Measurements from ENCODE around the gene EPAS1. TPM values are rescaled to one million over a fixed set of nuclear protein-coding genes. Genes with fewer than 3 reads are reported as not detected.

EPAS1 gene
- total RNA-seq, 1 experiment from 2014 or later, result 17.3 TPM

GRCh38 chr2:46428911-46429436, 131.8 kb downstream of the EPAS1 start:
- peaks cover 3% of the 10 kb centered on the region for H3K4me1 ChIP-seq
- DNase-seq, result no peak
- H3K27me3 ChIP-seq, result no peaks in the 10 kb centered on the region
- no peaks in the 10 kb centered on the region for H3K36me3 ChIP-seq
- H3K4me3 ChIP-seq, result no peak overlapping the region
- H3K27ac ChIP-seq, result no peak overlapping the region
- H3K9me3 ChIP-seq (replicated peaks), result 0 out of 2 replicates have a peak, but pooled peaks cover 3% of the 10 kb centered on the region

GRCh38 chr2:46430413-46430812, 133.2 kb downstream of the EPAS1 start:
- no peaks in the 10 kb centered on the region for H3K36me3 ChIP-seq
- DNase-seq, result no peak
- H3K4me3 ChIP-seq, result no peak overlapping the region

DNA sequence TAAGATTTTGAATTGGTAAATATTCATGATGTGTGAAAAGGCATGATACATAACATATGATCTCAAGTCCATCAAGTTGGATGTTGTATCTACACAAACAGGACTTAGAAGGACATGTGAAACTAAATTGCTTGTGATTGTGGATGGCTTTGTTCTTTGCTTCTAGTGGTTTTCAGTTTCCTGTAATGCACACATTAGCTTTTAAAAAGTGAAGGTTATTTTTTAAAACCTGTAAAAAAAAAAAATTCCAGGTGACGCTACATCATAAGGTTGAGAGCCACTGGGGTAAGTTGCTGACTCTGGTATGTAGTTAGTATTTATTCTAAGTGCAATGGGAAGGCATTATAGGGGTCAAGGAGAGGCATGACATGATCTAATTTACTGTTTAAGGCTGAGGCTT, 133.8 kb downstream of the EPAS1 start:
- H3K9me3 ChIP-seq (replicated peaks), result 0 out of 2 replicates have a peak, but pooled peaks cover 3% of the 10 kb centered on the region
- no peaks in the 10 kb centered on the region for H3K36me3 ChIP-seq
- H3K4me3 ChIP-seq, result no peak overlapping the region
- no peak overlapping the region for H3K27ac ChIP-seq
- peaks cover 21% of the 10 kb centered on the region for H3K4me1 ChIP-seq
- DNase-seq, result no peak
- no peaks in the 10 kb centered on the region for H3K27me3 ChIP-seq

More at GRCh38 chr2:46430413-46430812, 133.2 kb downstream of the EPAS1 start:
- Histone ChIP-seq H3K27me3 (no peaks in the 10 kb centered on the region), H3K27ac (no peak overlapping the region), H3K9me3 (replicated peaks) (0 out of 2 replicates have a peak, but pooled peaks cover 3% of the 10 kb centered on the region), H3K4me1 (peaks cover 15% of the 10 kb centered on the region)

- H3K27me3 ChIP-seq, result no peaks in the 10 kb centered on the region
- DNase-seq, result no peak
- H3K36me3 ChIP-seq, result no peaks in the 10 kb centered on the region
- H3K4me1 ChIP-seq, result peaks cover 25% of the 10 kb centered on the region
- no peak overlapping the region for H3K27ac ChIP-seq
- 0 out of 2 replicates have a peak, but pooled peaks cover 3% of the 10 kb centered on the region for H3K9me3 ChIP-seq (replicated peaks)
- no peak overlapping the region for H3K4me3 ChIP-seq
These were observed 134.5 kb downstream of the EPAS1 start for GRCh38 chr2:46431481-46432235.

DNA sequence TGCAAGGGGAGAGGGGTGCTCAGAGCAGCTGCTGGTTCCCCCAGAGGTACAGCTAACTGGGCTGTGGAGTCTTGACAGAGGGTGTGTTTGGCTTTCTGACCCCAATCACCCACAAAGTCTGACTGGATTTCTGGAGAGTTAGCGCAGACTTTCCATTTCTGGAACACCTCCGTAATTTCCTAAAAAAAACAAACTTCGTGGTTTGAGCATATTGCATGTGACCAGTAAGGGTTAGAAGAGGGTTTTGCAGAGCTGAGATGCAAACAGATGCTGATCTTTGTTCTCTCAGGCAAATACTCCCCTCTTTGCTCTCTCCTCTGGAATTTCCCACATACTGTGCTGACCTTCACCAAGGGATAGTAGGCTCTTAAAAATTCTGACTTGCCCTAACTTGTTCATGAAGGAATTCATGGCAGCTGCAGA, 137.7 kb downstream of the EPAS1 start:
- DNase-seq, result peak; percentile 81 to 93
- no peaks in the 10 kb centered on the region for H3K9me3 ChIP-seq (replicated peaks)
- H3K27me3 ChIP-seq, result no peaks in the 10 kb centered on the region
- H3K27ac ChIP-seq, result peak overlapping the region; percentile 85
- H3K36me3 ChIP-seq, result no peaks in the 10 kb centered on the region
- no peak overlapping the region for H3K4me3 ChIP-seq
- H3K4me1 ChIP-seq, result peaks cover 31% of the 10 kb centered on the region

- no peak for DNase-seq
- Histone ChIP-seq H3K27ac (peak overlapping the region; percentile 85), H3K36me3 (no peaks in the 10 kb centered on the region), H3K4me1 (peaks cover 31% of the 10 kb centered on the region), H3K27me3 (no peaks in the 10 kb centered on the region), H3K4me3 (no peak overlapping the region), H3K9me3 (replicated peaks) (no peaks in the 10 kb centered on the region)
These were observed 138.1 kb downstream of the EPAS1 start for GRCh38 chr2:46435353-46435752.

GRCh38 chr2:46435796-46436360, 138.7 kb downstream of the EPAS1 start:
- Histone ChIP-seq H3K4me3 (no peak overlapping the region), H3K9me3 (replicated peaks) (no peaks in the 10 kb centered on the region), H3K4me1 (peaks cover 31% of the 10 kb centered on the region), H3K27me3 (no peaks in the 10 kb centered on the region), H3K36me3 (no peaks in the 10 kb centered on the region), H3K27ac (peak overlapping the region; percentile 85)
- DNase-seq, result peak; percentile 41 to 54

Other genes starting within 250 kb of the EPAS1 start
- not detected in 2 replicates for gene TMEM247, start 182.2 kb downstream of the EPAS1 start, total RNA-seq (2014; rRNA removed; shearing (Covaris generic))
- 113 and 130 TPM in 2 replicates for gene RHOQ, start 245.1 kb downstream of the EPAS1 start, total RNA-seq (2014; rRNA removed; shearing (Covaris generic))
- 10.2 and 11.2 TPM in 2 replicates for gene ATP6V1E2, start 245.2 kb downstream of the EPAS1 start, total RNA-seq (2014; rRNA removed; shearing (Covaris generic))